ENCODE measurements around the gene MYCBP2.

DNA sequence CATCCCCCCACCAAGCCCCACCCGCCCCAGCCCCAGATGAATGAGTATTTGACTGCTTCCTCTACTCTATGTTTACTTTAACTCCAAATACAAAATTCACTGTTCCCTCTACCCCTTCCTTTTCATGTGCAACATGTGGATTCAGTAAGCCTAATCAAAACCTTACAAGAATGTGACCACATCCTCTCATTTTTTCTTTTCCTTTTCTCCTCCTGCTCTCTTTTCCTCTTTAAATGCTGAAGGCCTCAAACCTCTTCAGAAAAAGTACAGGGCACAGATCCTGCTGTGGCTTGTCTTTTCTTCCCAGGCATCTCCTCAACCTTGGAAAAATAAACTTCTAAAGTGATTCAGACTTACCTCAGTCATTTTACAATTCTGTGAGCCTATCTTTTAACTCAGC, 119.0 kb downstream of the MYCBP2 start:
- TF ChIP-seq SUZ12 (IDR thresholded peaks at IDR 0.05; ENCODE audit: extremely low read depth, insufficient read depth, insufficient read length): no peak
- TF ChIP-seq YY1 (IDR thresholded peaks at IDR 0.05; ENCODE audit: insufficient read depth, insufficient read length): no peak
- no peak for TF ChIP-seq ZNF274 (IDR thresholded peaks at IDR 0.05; ENCODE audit: low read depth, low read length)
